ENCODE measurements around the gene TRNT1. TPM values are rescaled to one million over a fixed set of nuclear protein-coding genes. Genes with fewer than 3 reads are reported as not detected.

Gene TRNT1
- total and polyA plus RNA-seq, 2 donors: 21.1 to 34.8 TPM

GRCh38 chr3:3178498-3179328, 52.0 kb downstream of the TRNT1 start:
- peaks cover 7 to 8% of the 10 kb centered on the region in 2 donors for H3K36me3 ChIP-seq (ENCODE audit: control insufficient read depth in 2 of 2, insufficient read depth in 2 of 2, low read length in 1 of 2)
- no peaks in the 10 kb centered on the region for H3K27me3 ChIP-seq (ENCODE audit: control insufficient read depth in 2 of 2, insufficient read depth in 1 of 2, low read length in 1 of 2)
- WGBS: 23% methylated on average over 16 of the region's 16 CpGs
- peaks cover 4 to 18% of the 10 kb centered on the region in 2 donors for H3K4me1 ChIP-seq (ENCODE audit: control insufficient read depth in 2 of 2, insufficient read depth in 2 of 2, low read length in 2 of 2)
- peak overlapping the region; percentile 89 to 98 for H3K4me3 ChIP-seq (ENCODE audit: low read length in 2 of 2)
- peak overlapping the region; percentile 69 to 83 for H3K27ac ChIP-seq (ENCODE audit: low read depth in 1 of 2, low read length in 1 of 2)
- no peaks in the 10 kb centered on the region for H3K9me3 ChIP-seq (ENCODE audit: control insufficient read depth in 2 of 2, insufficient read depth in 1 of 2, low read length in 1 of 2)
- DNase-seq (ENCODE audit: low read depth in 6 of 9, low spot score in 9 of 9): peak in 1 of 9 donors; percentile 8

- Histone ChIP-seq H3K9me3 (ENCODE audit: control insufficient read depth in 2 of 2, insufficient read depth in 1 of 2, low read length in 1 of 2) (no peaks in the 10 kb centered on the region), H3K4me3 (ENCODE audit: low read length in 2 of 2) (peak within 1 kb of the TSS; percentile 89 to 98), H3K27ac (ENCODE audit: low read depth in 1 of 2, low read length in 1 of 2) (peak within 1 kb of the TSS; percentile 69 to 83), H3K36me3 (ENCODE audit: control insufficient read depth in 2 of 2, insufficient read depth in 2 of 2, low read length in 1 of 2) (no peaks in the 10 kb centered on the region), H3K4me1 (ENCODE audit: control insufficient read depth in 2 of 2, insufficient read depth in 2 of 2, low read length in 2 of 2) (peaks cover 4 to 13% of the 10 kb centered on the region in 2 donors), H3K27me3 (ENCODE audit: control insufficient read depth in 2 of 2, insufficient read depth in 1 of 2, low read length in 1 of 2) (no peaks in the 10 kb centered on the region)
- WGBS: 1% methylated on average over 56 of the region's 56 CpGs
- DNase-seq (ENCODE audit: low read depth in 6 of 9, low spot score in 9 of 9): peak; percentile 77 to 93 (median 88)
Measured at GRCh38 chr3:3179407-3180094, 52.8 kb downstream of the TRNT1 start, which contains the start of gene CRBN. Gene CRBN (minus strand): TSS chr3:3179691. CDS start chr3:3179687, 4 bp downstream.

- WGBS: 84% methylated on average over 9 of the region's 9 CpGs
- no peak overlapping the region for H3K27ac ChIP-seq (ENCODE audit: low read depth in 1 of 2, low read length in 1 of 2)
- DNase-seq (ENCODE audit: low read depth in 6 of 9, low spot score in 9 of 9): no peak
Measured at GRCh38 chr3:3180456-3180855, 53.7 kb downstream of the TRNT1 start.

GRCh38 chr3:3184876-3185275, 58.1 kb downstream of the TRNT1 start:
- WGBS: 81% methylated on average over 2 of the region's 2 CpGs
- Histone ChIP-seq H3K27me3 (ENCODE audit: control insufficient read depth in 2 of 2, insufficient read depth in 1 of 2, low read length in 1 of 2) (no peaks in the 10 kb centered on the region), H3K36me3 (ENCODE audit: control insufficient read depth in 2 of 2, insufficient read depth in 2 of 2, low read length in 1 of 2) (no peaks in the 10 kb centered on the region), H3K4me3 (ENCODE audit: low read length in 2 of 2) (no peak overlapping the region), H3K27ac (ENCODE audit: low read depth in 1 of 2, low read length in 1 of 2) (no peak overlapping the region), H3K4me1 (ENCODE audit: control insufficient read depth in 2 of 2, insufficient read depth in 2 of 2, low read length in 2 of 2) (peaks cover 0 to under 1% of the 10 kb centered on the region in 2 donors), H3K9me3 (ENCODE audit: control insufficient read depth in 2 of 2, insufficient read depth in 1 of 2, low read length in 1 of 2) (peaks cover 0 to 3% of the 10 kb centered on the region in 2 donors)
- no peak for DNase-seq (ENCODE audit: low read depth in 6 of 9, low spot score in 9 of 9)

More at GRCh38 chr3:3180456-3180855, 53.7 kb downstream of the TRNT1 start:
- Histone ChIP-seq H3K4me3 (ENCODE audit: low read length in 2 of 2) (no peak overlapping the region), H3K36me3 (ENCODE audit: control insufficient read depth in 2 of 2, insufficient read depth in 2 of 2, low read length in 1 of 2) (no peaks in the 10 kb centered on the region), H3K4me1 (ENCODE audit: control insufficient read depth in 2 of 2, insufficient read depth in 2 of 2, low read length in 2 of 2) (peaks cover 4 to 13% of the 10 kb centered on the region in 2 donors), H3K27me3 (ENCODE audit: control insufficient read depth in 2 of 2, insufficient read depth in 1 of 2, low read length in 1 of 2) (no peaks in the 10 kb centered on the region), H3K9me3 (ENCODE audit: control insufficient read depth in 2 of 2, insufficient read depth in 1 of 2, low read length in 1 of 2) (no peaks in the 10 kb centered on the region)

- Histone ChIP-seq H3K9me3 (ENCODE audit: control insufficient read depth in 2 of 2, insufficient read depth in 1 of 2, low read length in 1 of 2) (peaks cover 0 to 3% of the 10 kb centered on the region in 2 donors), H3K27ac (ENCODE audit: low read depth in 1 of 2, low read length in 1 of 2) (no peak overlapping the region), H3K4me1 (ENCODE audit: control insufficient read depth in 2 of 2, insufficient read depth in 2 of 2, low read length in 2 of 2) (peaks cover 4 to 8% of the 10 kb centered on the region in 2 donors), H3K4me3 (ENCODE audit: low read length in 2 of 2) (no peak overlapping the region), H3K27me3 (ENCODE audit: control insufficient read depth in 2 of 2, insufficient read depth in 1 of 2, low read length in 1 of 2) (no peaks in the 10 kb centered on the region), H3K36me3 (ENCODE audit: control insufficient read depth in 2 of 2, insufficient read depth in 2 of 2, low read length in 1 of 2) (no peaks in the 10 kb centered on the region)
- DNase-seq (ENCODE audit: low read depth in 6 of 9, low spot score in 9 of 9): no peak
- WGBS: 25% methylated on average over 1 of the region's 1 CpG
Measured at GRCh38 chr3:3189102-3189727, 62.5 kb downstream of the TRNT1 start.

- peaks cover 4 to 8% of the 10 kb centered on the region in 2 donors for H3K4me1 ChIP-seq (ENCODE audit: control insufficient read depth in 2 of 2, insufficient read depth in 2 of 2, low read length in 2 of 2)
- peaks cover 0 to 3% of the 10 kb centered on the region in 2 donors for H3K9me3 ChIP-seq (ENCODE audit: control insufficient read depth in 2 of 2, insufficient read depth in 1 of 2, low read length in 1 of 2)
- H3K27ac ChIP-seq (ENCODE audit: low read depth in 1 of 2, low read length in 1 of 2): no peak overlapping the region
- H3K27me3 ChIP-seq (ENCODE audit: control insufficient read depth in 2 of 2, insufficient read depth in 1 of 2, low read length in 1 of 2): no peaks in the 10 kb centered on the region
- WGBS: 52% methylated on average over 1 of the region's 1 CpG
- DNase-seq (ENCODE audit: low read depth in 6 of 9, low spot score in 9 of 9): no peak
- H3K4me3 ChIP-seq (ENCODE audit: low read length in 2 of 2): no peak overlapping the region
- no peaks in the 10 kb centered on the region for H3K36me3 ChIP-seq (ENCODE audit: control insufficient read depth in 2 of 2, insufficient read depth in 2 of 2, low read length in 1 of 2)
Measured at GRCh38 chr3:3189961-3190360, 63.2 kb downstream of the TRNT1 start.

- WGBS: 5% methylated on average over 4 of the region's 4 CpGs
- peak overlapping the region in 1 of 2 donors; percentile 33 for H3K27ac ChIP-seq (ENCODE audit: low read depth in 1 of 2, low read length in 1 of 2)
Measured at GRCh38 chr3:3191675-3192285, 65.0 kb downstream of the TRNT1 start.

GRCh38 chr3:3192286-3192675, 65.5 kb downstream of the TRNT1 start:
- Histone ChIP-seq H3K4me3 (ENCODE audit: low read length in 2 of 2) (no peak overlapping the region), H3K27ac (ENCODE audit: low read depth in 1 of 2, low read length in 1 of 2) (peak overlapping the region in 1 of 2 donors; percentile 33), H3K36me3 (ENCODE audit: control insufficient read depth in 2 of 2, insufficient read depth in 2 of 2, low read length in 1 of 2) (no peaks in the 10 kb centered on the region), H3K9me3 (ENCODE audit: control insufficient read depth in 2 of 2, insufficient read depth in 1 of 2, low read length in 1 of 2) (no peaks in the 10 kb centered on the region), H3K27me3 (ENCODE audit: control insufficient read depth in 2 of 2, insufficient read depth in 1 of 2, low read length in 1 of 2) (no peaks in the 10 kb centered on the region), H3K4me1 (ENCODE audit: control insufficient read depth in 2 of 2, insufficient read depth in 2 of 2, low read length in 2 of 2) (peaks cover 4 to 8% of the 10 kb centered on the region in 2 donors)
- 4% methylated on average over 2 of the region's 2 CpGs for WGBS
- no peak for DNase-seq (ENCODE audit: low read depth in 6 of 9, low spot score in 9 of 9)

More at GRCh38 chr3:3191675-3192285, 65.0 kb downstream of the TRNT1 start:
- Histone ChIP-seq H3K36me3 (ENCODE audit: control insufficient read depth in 2 of 2, insufficient read depth in 2 of 2, low read length in 1 of 2) (no peaks in the 10 kb centered on the region), H3K9me3 (ENCODE audit: control insufficient read depth in 2 of 2, insufficient read depth in 1 of 2, low read length in 1 of 2) (peaks cover 0 to 1% of the 10 kb centered on the region in 2 donors), H3K4me3 (ENCODE audit: low read length in 2 of 2) (no peak overlapping the region), H3K4me1 (ENCODE audit: control insufficient read depth in 2 of 2, insufficient read depth in 2 of 2, low read length in 2 of 2) (peaks cover 4 to 8% of the 10 kb centered on the region in 2 donors), H3K27me3 (ENCODE audit: control insufficient read depth in 2 of 2, insufficient read depth in 1 of 2, low read length in 1 of 2) (no peaks in the 10 kb centered on the region)
- DNase-seq (ENCODE audit: low read depth in 6 of 9, low spot score in 9 of 9): peak in 2 of 9 donors; percentile 30 to 71
